HepG2 (cell line): ENCODE measurements around the gene TUT4. TPM values are rescaled to one million over a fixed set of nuclear protein-coding genes. Genes with fewer than 3 reads are reported as not detected.

Experiments
- ATAC-seq: fragments of 200-7000 bp; cut with Tn5 transposase; 3 replicates; pipeline ENCODE4 v1.9.1; 2020; ENCODE audit warnings: mild to moderate bottlenecking, moderate library complexity
- BruUV-seq: library from RNA; stranded (reverse); fragments of 400-500 nt; replicated peaks from 2 replicates; lab custom pipeline; 2021; lab: Mats Ljungman, UMichigan
- CTCF ChIA-PET: fragments of 300-600 bp; formaldehyde crosslinking; extraction: SDS; loops from one replicate; lab custom pipeline; 2021; ENCODE audit warnings: low total read pairs, inconsistent platforms, low intra/inter-chr PET ratio; lab: Yijun Ruan, JAX
- POLR2A ChIA-PET: fragments of 350-600 bp; sonication (Branson Sonifier 250); formaldehyde crosslinking; loops from one replicate; lab custom pipeline; 2020; ENCODE audit warnings: antibody characterized with exemption, inconsistent platforms; lab: Yijun Ruan, JAX
- DNase-seq: peaks from one replicate; pipeline ENCODE4 v3.0.0-alpha.2; 2015; ENCODE audit warnings: low spot score
- FAIRE-seq: peaks from 3 replicates; lab custom pipeline; 2011; peaks lifted over from hg19 to GRCh38; lab: Jason Lieb, UNC
- H2AFZ ChIP-seq: one replicate; pipeline ENCODE4 v1.6.1; 2011; ENCODE audit warnings: low read length, inconsistent platforms
- H3K27ac ChIP-seq: fragments of 300-600 bp; 3 replicates; pipeline ENCODE4 v1.8.0; 2011; ENCODE audit warnings: mixed run types, mild to moderate bottlenecking, mixed read lengths, low read length, inconsistent platforms; ENCODE audit not compliant: insufficient read depth; ENCODE audit errors: extremely low read length
- H3K27me3 ChIP-seq, 2 experiments: fragments of 200-600 bp in 1 of 2; 2 replicates in 1 of 2; 3 replicates in 1 of 2; pipeline versions ENCODE4 v1.6.0 to v1.8.0; 2011; ENCODE audit warnings: low read length in 2 of 2, mild to moderate bottlenecking in 2 of 2, moderate library complexity in 2 of 2, inconsistent platforms in 1 of 2; ENCODE audit not compliant: insufficient read depth in 2 of 2, control insufficient read depth in 1 of 2
- H3K36me3 ChIP-seq, 2 experiments: fragments of 200-600 bp in 1 of 2; replicated peaks in 1 of 2; 2 replicates in 1 of 2; 3 replicates in 1 of 2; pipeline versions ENCODE4 v1.5.1 to v1.8.0; 2011; ENCODE audit warnings: low read length in 2 of 2, inconsistent platforms in 1 of 2; ENCODE audit not compliant: insufficient read depth in 2 of 2, control insufficient read depth in 1 of 2
- H3K4me1 ChIP-seq: 2 replicates; pipeline ENCODE4 v1.5.1; 2012; ENCODE audit warnings: low read length, inconsistent platforms; ENCODE audit not compliant: insufficient read depth
- H3K4me2 ChIP-seq: 2 replicates; pipeline ENCODE4 v1.6.0; 2011; ENCODE audit warnings: low read depth, low read length, inconsistent platforms
- H3K4me3 ChIP-seq, 3 experiments: fragments of 200-600 bp in 1 of 3; sonication (generic), shearing (Covaris generic) in 1 of 3; replicated peaks in 1 of 3; 2 replicates each; pipeline ENCODE4 v1.5.1; 2011 to 2016; ENCODE audit warnings: low read length in 3 of 3, inconsistent platforms in 2 of 3, low read depth in 2 of 3, mild to moderate bottlenecking in 2 of 3, control low read depth in 1 of 3, mixed read lengths in 1 of 3; ENCODE audit not compliant: insufficient read depth in 1 of 3
- H3K79me2 ChIP-seq: one replicate; pipeline ENCODE4 v1.6.1; 2011; ENCODE audit warnings: low read length, inconsistent platforms; ENCODE audit not compliant: insufficient read depth
- H3K9ac ChIP-seq: 2 replicates; pipeline ENCODE4 v1.6.0; 2011; ENCODE audit warnings: mild to moderate bottlenecking, low read depth, low read length, inconsistent platforms; ENCODE audit not compliant: insufficient read depth
- H3K9me3 ChIP-seq: 2 replicates; pipeline ENCODE4 v1.5.1; 2012; ENCODE audit warnings: mild to moderate bottlenecking, low read length
- H4K20me1 ChIP-seq: 2 replicates; pipeline ENCODE4 v1.6.0; 2011; ENCODE audit warnings: inconsistent platforms, mild to moderate bottlenecking, low read length, moderate library complexity; ENCODE audit not compliant: insufficient read depth
- CEBPG ChIP-seq: IDR thresholded peaks from 2 replicates; pipeline ENCODE4 v1.6.1; 2016
- CERS6 ChIP-seq: sonication (generic); formaldehyde crosslinking; IDR thresholded peaks from 2 replicates; pipeline ENCODE4 v1.5.0; 2020; ENCODE audit warnings: missing genetic modification reagents
- CREBL2 ChIP-seq: sonication (generic); formaldehyde crosslinking; IDR thresholded peaks from 2 replicates; pipeline ENCODE4 v1.8.1; 2023; ENCODE audit warnings: missing genetic modification reagents, mild to moderate bottlenecking, borderline replicate concordance
- DR1 ChIP-seq: sonication (generic); formaldehyde crosslinking; IDR thresholded peaks from 2 replicates; pipeline ENCODE4 v1.8.0; 2021; ENCODE audit warnings: mild to moderate bottlenecking, missing genetic modification reagents, inconsistent platforms
- EEA1 ChIP-seq: sonication (generic); formaldehyde crosslinking; IDR thresholded peaks from 2 replicates; pipeline ENCODE4 v1.5.1; 2020; ENCODE audit warnings: mild to moderate bottlenecking, missing genetic modification reagents, borderline replicate concordance
- HDAC6 ChIP-seq: fragments of 200-600 bp; sonication (generic); IDR thresholded peaks from 2 replicates; pipeline ENCODE4 v1.7.0; 2017; ENCODE audit warnings: mild to moderate bottlenecking, antibody characterized with exemption, low read length, low read depth
- HNF4G ChIP-seq, 2 experiments: sonication (generic) in 1 of 2; formaldehyde crosslinking in 1 of 2; IDR thresholded peaks; 2 replicates each; pipeline versions ENCODE4 v1.4.0 to v1.6.1; 2011 to 2020; ENCODE audit warnings: borderline replicate concordance in 2 of 2, low read depth in 2 of 2, mild to moderate bottlenecking in 2 of 2, low read length in 1 of 2, missing genetic modification reagents in 1 of 2, moderate library complexity in 1 of 2
- HOXA7 ChIP-seq: sonication (generic); formaldehyde crosslinking; IDR thresholded peaks from 2 replicates; pipeline ENCODE4 v1.8.1; 2022; ENCODE audit warnings: mild to moderate bottlenecking, missing genetic modification reagents, moderate library complexity
- IKZF4 ChIP-seq: sonication (generic); formaldehyde crosslinking; IDR thresholded peaks from 2 replicates; pipeline ENCODE4 v1.5.1; 2020; ENCODE audit warnings: borderline replicate concordance, mild to moderate bottlenecking, low read depth, missing genetic modification reagents; ENCODE audit errors: not compliant biosample characterization
- MTA3 ChIP-seq: sonication (generic); formaldehyde crosslinking; IDR thresholded peaks from 2 replicates; pipeline ENCODE4 v1.4.0; 2020; ENCODE audit warnings: missing genetic modification reagents
- U2AF1 ChIP-seq: fragments of 200-400 bp; formaldehyde crosslinking; optimal IDR thresholded peaks from 2 replicates; pipeline ENCODE3; 2017; ENCODE audit warnings: mild to moderate bottlenecking, low read depth, low read length
- ZNF33B ChIP-seq: sonication (generic); formaldehyde crosslinking; IDR thresholded peaks from 2 replicates; pipeline ENCODE4 v1.5.1; 2020; ENCODE audit warnings: mild to moderate bottlenecking, missing genetic modification reagents
- ZNF430 ChIP-seq: sonication (generic); formaldehyde crosslinking; IDR thresholded peaks from 2 replicates; pipeline ENCODE4 v1.9.0; 2021; ENCODE audit warnings: mild to moderate bottlenecking, missing genetic modification reagents
- ZNF749 ChIP-seq: sonication (generic); formaldehyde crosslinking; IDR thresholded peaks from 2 replicates; pipeline ENCODE4 v1.8.0; 2022; ENCODE audit warnings: mild to moderate bottlenecking, missing genetic modification reagents, moderate library complexity, borderline replicate concordance
- ZZZ3 ChIP-seq: sonication (generic); formaldehyde crosslinking; IDR thresholded peaks from 2 replicates; pipeline ENCODE4 v1.4.0; 2020; ENCODE audit warnings: missing genetic modification reagents, mild to moderate bottlenecking, borderline replicate concordance
- WGBS: methylation state at CpG from one replicate; pipeline ENCODE4 v1.1.6; 2017; ENCODE audit warnings: low lambda C conversion rate; 5-methylcytosine and 5-hydroxymethylcytosine counted together
- in situ Hi-C: cut with HindIII; loops from 2 replicates; pipeline ENCODE4 v1.10.0; 2017; ENCODE audit warnings: low pct_unique_long_range_greater_than_20kb; ENCODE audit not compliant: extremely low pct_ligation_motif_present
- intact Hi-C: fragments of 100-400 bp; cut with micrococcal nuclease; formaldehyde crosslinking; loops from one replicate; pipeline ENCODE4 v1.10.0; 2022; ENCODE audit not compliant: unreplicated experiment
- polyA plus RNA-seq, 8 experiments: library from polyadenylated mRNA; depleted of rRNA in 3 of 8; stranded (reverse) in 7 of 8; unstranded in 1 of 8; fragments of >200 nt; fragmentation: Illumina TruSeq in 4 of 8; extraction: Trizol in 4 of 8; gene quantifications; 2 replicates each; pipeline versions ENCODE4 v1.2.1 to v1.2.3, GENCODE V29; 2011 to 2016; ENCODE audit warnings: low read depth in 4 of 8, missing spikeins in 1 of 8, mixed read lengths in 1 of 8; ENCODE audit not compliant: insufficient read depth in 1 of 8
- total RNA-seq, 5 experiments: library from RNA; depleted of rRNA; stranded (reverse); fragments of >200 nt; fragmentation: Illumina TruSeq; extraction: Trizol; gene quantifications; 2 replicates each; pipeline ENCODE4 v1.2.3, GENCODE V29; 2016; ENCODE audit warnings: low read depth in 1 of 5
- TF ChIP-seq, protein P1 (sequence below): sonication (generic); formaldehyde crosslinking; conservative IDR thresholded peaks from 2 replicates; pipeline ENCODE4 v1.5.0; 2020; ENCODE audit warnings: missing genetic modification reagents
- TF ChIP-seq, protein P2 (sequence below): sonication (generic); formaldehyde crosslinking; IDR thresholded peaks from 2 replicates; pipeline ENCODE4 v1.4.0; 2020; ENCODE audit warnings: mild to moderate bottlenecking, missing genetic modification reagents
- TF ChIP-seq, protein P3 (sequence below): sonication (generic); formaldehyde crosslinking; IDR thresholded peaks from 2 replicates; pipeline ENCODE4 v1.4.0; 2020; ENCODE audit warnings: mild to moderate bottlenecking, missing genetic modification reagents

TUT4 gene
- total and polyA plus RNA-seq, 2 of the 13 experiments (the other 11 are each of a cell fraction or from before 2014, with no cell fraction given) = 44.7 to 53.5 TPM

- DNase-seq = no peak
- Histone ChIP-seq H3K36me3 (peaks cover 12 to 32% of the 10 kb centered on the region in 2 experiments), H3K9ac (no peak overlapping the region), H3K27ac (no peak overlapping the region), H2AFZ (no peak overlapping the region), H3K79me2 (peaks cover 2% of the 10 kb centered on the region), H3K4me2 (no peak overlapping the region), H3K4me1 (no peaks in the 10 kb centered on the region), H3K4me3 (no peak overlapping the region), H4K20me1 (no peaks in the 10 kb centered on the region)
- ChIA-PET POLR2A (no interaction called here), CTCF (no interaction called here)
- 99% methylated on average over 2 of the region's 2 CpGs for WGBS
- intact Hi-C loops = no loop called here
- FAIRE-seq = no peak
- TF ChIP-seq ZNF749 (CRISPR knock-in tag) (no peak), U2AF1 (no peak), HOXA7 (CRISPR knock-in tag) (no peak), CEBPG (CRISPR knock-in tag) (no peak), CERS6 (CRISPR knock-in tag) (no peak), MTA3 (CRISPR knock-in tag) (no peak), ZNF430 (no peak), HNF4G (IDR thresholded peaks at IDR 0.05; ENCODE audit: borderline replicate concordance, low read depth, low read length) (no peak), HNF4G (CRISPR knock-in tag; IDR thresholded peaks at IDR 0.05; ENCODE audit: borderline replicate concordance, low read depth) (no peak), HDAC6 (no peak), CREBL2 (CRISPR knock-in tag) (no peak), ZZZ3 (CRISPR knock-in tag) (no peak), EEA1 (no peak), ZNF33B (CRISPR knock-in tag) (no peak), IKZF4 (CRISPR knock-in tag) (no peak), DR1 (CRISPR knock-in tag) (no peak)
- TF ChIP-seq, protein P1, sequence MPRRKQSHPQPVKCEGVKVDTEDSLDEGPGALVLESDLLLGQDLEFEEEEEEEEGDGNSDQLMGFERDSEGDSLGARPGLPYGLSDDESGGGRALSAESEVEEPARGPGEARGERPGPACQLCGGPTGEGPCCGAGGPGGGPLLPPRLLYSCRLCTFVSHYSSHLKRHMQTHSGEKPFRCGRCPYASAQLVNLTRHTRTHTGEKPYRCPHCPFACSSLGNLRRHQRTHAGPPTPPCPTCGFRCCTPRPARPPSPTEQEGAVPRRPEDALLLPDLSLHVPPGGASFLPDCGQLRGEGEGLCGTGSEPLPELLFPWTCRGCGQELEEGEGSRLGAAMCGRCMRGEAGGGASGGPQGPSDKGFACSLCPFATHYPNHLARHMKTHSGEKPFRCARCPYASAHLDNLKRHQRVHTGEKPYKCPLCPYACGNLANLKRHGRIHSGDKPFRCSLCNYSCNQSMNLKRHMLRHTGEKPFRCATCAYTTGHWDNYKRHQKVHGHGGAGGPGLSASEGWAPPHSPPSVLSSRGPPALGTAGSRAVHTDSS (CRISPR knock-in tag) = no peak
- TF ChIP-seq, protein P2, sequence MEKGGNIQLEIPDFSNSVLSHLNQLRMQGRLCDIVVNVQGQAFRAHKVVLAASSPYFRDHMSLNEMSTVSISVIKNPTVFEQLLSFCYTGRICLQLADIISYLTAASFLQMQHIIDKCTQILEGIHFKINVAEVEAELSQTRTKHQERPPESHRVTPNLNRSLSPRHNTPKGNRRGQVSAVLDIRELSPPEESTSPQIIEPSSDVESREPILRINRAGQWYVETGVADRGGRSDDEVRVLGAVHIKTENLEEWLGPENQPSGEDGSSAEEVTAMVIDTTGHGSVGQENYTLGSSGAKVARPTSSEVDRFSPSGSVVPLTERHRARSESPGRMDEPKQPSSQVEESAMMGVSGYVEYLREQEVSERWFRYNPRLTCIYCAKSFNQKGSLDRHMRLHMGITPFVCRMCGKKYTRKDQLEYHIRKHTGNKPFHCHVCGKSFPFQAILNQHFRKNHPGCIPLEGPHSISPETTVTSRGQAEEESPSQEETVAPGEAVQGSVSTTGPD (CRISPR knock-in tag) = no peak
- TF ChIP-seq, protein P3, sequence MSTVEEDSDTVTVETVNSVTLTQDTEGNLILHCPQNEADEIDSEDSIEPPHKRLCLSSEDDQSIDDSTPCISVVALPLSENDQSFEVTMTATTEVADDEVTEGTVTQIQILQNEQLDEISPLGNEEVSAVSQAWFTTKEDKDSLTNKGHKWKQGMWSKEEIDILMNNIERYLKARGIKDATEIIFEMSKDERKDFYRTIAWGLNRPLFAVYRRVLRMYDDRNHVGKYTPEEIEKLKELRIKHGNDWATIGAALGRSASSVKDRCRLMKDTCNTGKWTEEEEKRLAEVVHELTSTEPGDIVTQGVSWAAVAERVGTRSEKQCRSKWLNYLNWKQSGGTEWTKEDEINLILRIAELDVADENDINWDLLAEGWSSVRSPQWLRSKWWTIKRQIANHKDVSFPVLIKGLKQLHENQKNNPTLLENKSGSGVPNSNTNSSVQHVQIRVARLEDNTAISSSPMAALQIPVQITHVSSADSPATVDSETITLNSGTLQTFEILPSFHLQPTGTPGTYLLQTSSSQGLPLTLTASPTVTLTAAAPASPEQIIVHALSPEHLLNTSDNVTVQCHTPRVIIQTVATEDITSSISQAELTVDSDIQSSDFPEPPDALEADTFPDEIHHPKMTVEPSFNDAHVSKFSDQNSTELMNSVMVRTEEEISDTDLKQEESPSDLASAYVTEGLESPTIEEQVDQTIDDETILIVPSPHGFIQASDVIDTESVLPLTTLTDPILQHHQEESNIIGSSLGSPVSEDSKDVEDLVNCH = no peak
- TF ChIP-seq, all 625 proteins: peak for 0
- BruUV-seq = no TSS peak
- no peak for ATAC-seq
- in situ Hi-C loops = no loop called here
- Histone ChIP-seq H3K27me3 (no peaks in the 10 kb centered on the region), H3K9me3 (no peaks in the 10 kb centered on the region)
These were observed 33.9 kb downstream of the TUT4 start for GRCh38 chr1:52518962-52519361.
